HG03565 (cell line): ENCODE data around the gene LRRK2.

Experiments used
- ATAC-seq: cut with Tn5 transposase; IDR thresholded peaks from one replicate; pipeline ENCODE4 v1.9.1; 2021; ENCODE audit warnings: mild to moderate bottlenecking, moderate library complexity; ENCODE audit not compliant: unreplicated experiment

Gene LRRK2

DNA sequence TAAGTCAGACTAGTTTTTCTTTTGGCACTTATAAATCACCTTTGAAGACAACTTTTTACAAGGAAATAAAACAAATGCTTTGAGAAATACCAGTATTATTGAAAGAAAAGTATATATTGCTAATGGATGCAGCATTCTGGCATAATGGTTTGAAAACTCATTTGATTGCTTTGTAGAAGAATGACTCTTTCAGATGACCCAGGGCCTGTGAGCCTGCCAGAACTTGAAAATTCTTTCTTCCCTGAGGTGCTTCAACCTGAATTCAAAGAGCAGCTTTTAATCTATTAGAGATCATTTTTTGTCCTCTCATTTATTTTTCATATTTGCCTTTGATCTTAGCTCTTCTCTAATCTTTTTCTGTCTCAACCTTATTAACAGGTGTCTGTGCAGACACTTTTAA is 87.4 kb downstream of the LRRK2 start:
- ATAC-seq = no peak

DNA sequence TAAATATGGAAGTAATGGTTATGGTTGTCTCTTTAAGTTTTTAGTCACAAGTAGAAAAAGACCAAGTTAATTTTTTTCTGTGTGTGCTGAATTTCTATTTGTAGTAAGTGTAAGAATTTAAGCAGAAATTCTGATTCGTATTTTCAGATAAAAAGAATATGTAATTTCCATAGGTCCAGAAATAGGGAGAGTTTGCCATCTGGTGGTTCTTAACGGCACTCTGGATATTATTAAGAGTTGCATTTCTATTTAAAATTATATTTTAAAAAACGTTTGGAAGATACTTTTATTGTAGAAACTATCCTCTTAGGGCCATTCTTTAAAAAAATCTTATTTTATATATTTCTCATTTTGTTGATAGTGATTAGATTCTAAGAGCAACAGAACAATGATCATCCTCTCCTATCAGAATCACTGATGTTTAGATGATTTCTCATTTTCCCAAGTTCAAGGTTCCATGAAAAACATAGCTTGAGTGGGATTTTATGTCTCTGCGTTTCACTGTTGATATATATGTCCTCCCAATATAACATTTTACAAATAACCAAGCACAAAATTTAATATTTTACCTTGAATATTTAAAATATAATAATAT is 88.3 kb downstream of the LRRK2 start:
- no peak for ATAC-seq

DNA sequence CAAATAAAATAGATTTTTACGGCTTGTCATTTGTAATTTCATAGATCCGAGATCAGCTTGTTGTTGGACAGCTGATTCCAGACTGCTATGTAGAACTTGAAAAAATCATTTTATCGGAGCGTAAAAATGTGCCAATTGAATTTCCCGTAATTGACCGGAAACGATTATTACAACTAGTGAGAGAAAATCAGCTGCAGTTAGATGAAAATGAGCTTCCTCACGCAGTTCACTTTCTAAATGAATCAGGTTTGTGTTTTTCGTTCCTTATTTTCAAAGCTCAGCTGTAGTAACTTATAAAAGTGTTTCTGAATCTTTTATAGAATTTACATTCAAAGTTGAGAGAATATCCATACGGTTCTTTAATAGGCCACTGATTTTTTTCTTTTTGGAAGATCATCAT is 89.1 kb downstream of the LRRK2 start:
- ATAC-seq = peak; percentile 67

DNA sequence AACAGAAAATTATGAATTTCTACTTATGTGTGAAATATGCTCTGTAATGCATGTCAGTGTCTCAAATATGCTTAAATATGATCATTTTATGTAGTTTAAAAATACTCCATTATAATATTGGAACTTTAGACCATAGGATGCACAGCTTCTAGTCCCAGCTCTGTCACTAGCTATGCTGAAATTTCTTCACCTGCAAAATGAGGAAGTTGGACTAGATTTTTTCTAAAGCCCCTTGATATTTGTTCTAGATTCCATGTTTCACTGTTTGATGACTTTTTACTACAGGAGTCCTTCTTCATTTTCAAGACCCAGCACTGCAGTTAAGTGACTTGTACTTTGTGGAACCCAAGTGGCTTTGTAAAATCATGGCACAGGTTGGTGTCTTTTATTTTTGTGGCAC is 90.1 kb downstream of the LRRK2 start:
- no peak for ATAC-seq

DNA sequence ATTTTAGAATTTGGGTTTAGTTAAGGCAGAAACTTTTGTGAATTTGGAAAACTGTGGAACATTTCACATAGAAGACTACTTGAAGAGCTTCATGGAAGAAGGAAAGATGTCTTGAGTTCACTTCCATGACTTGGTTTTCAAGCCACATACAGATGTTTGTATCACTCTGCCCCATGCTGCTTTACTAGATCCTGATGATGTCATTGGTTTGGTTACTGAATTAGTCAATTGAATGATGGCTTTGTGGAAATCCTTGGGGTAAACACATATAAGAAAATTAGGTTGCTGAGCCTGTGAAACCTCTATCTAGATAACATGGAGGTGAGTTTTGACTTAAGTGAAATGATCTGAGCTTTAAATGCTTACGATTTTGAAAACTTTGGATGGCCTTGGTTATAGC is 90.6 kb downstream of the LRRK2 start:
- no peak for ATAC-seq

DNA sequence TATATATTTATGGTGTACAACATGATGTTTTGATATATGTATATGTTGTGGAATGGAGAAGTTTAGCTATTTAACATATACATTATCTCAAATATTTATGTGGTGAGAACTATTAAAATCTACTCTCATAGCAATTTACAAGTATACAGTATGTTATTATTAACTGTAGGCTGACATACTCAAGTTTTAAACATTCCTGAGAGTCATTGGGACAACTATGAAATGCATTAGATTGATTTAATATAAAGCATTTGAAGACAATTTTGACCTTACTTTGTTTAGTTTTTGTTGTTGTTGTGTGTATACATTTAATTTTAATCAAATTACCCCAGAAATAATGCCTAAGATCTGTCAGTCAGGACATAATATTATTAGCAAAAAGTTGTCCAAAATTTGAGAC is 99.5 kb downstream of the LRRK2 start:
- ATAC-seq = no peak

DNA sequence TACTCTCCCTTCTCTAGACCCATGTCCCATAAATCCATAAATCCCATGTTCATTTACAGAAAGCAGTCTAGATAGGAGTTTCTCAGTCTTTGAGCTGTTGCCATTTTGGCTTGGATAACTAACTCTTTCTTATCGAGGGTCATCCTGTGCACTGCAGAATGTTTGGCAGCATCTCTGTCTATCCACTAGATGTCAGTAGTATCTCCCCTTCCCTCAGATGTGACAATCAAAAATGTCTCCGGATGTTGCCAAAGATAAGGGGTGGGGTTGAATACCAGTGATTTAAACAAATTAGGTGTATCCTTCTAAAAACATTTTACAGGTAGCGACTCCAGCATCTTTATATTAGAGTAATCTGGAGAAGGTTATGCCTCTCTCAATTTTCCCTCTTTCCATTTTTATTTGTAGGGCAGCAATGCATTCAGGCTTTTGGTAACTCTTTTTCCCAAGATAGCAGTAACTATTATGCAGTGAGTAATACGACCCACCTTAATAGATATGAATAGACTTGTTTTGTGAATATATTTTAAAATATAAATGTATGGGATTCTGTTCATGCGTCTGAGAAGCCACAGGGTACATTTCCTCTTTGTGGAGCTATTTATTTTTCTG is 100.7 kb downstream of the LRRK2 start:
- ATAC-seq = peak; percentile 92

DNA sequence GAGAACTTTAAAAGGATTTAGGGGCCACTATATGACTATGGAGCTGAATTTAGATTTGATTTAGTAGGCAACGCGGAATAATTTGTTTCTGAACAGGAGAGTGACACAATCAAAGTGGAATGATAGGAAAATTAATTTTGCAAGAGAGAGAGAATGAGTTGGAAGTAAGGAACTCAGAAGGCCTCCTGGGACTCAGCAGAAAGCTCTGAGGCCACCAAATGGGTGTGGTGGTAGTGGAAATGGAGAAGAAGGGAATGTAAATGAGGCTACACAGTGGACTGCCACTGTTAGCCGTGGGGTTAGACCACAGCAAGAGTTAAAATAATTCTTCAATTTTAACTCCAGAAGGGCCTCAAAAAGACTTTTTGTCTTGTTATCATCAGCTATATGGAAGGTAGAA is 102.7 kb downstream of the LRRK2 start:
- ATAC-seq = no peak

DNA sequence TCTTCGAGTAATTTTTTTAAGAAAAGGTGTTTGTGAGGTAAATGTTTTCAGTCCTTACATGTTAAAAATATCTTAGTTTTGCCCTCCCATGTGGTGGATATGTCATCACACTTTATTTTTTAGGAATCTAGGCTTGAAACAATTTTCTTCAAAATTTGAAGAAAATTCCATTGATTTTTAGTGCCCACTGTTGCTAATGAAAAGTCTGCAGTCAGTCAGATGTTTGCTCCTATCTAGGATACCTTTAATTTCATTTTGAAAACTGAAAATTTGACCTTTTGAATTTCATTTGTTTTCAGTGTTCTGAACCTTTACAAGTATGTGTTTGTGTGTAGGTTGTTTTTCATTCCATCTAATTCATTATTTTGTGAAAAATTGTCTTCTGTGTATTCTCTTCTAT is 105.4 kb downstream of the LRRK2 start:
- ATAC-seq = no peak

DNA sequence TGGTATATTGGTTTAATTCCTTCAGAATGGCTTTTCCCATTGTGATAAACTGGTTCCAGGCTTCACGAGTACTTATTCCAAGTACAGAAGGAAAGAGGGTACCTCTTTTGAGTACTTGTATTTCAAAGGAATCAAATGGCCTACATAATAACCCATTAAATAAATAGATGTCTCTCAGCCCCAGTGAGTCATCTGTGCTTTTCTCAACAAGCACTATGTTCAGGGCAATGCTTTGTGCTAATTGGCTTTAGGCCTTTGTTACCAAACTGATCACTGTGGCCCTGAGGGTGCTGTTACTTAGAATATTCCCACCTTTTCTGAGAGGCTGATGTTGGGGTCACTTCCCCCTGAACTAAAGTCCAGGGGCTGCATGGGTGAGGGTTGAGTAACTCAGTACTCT is 107.1 kb downstream of the LRRK2 start:
- no peak for ATAC-seq

DNA sequence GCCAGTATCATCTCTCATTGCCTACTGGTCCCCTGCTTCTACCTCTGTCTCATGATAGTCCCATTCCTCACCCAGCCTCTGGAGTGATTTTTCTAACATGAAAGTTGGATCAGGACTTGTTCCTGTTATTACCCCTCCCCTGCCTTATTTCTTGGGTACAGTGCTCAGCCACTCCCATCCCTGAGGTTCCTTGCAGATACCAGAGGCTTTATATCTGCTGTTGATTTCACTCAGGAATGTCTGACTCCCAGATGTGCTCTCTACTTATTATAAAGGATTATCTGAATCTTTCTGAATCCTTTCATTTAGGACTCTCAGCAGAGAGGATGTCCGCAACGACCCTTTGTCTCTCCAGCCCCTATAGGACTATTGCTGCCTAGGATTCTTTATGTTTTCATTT is 111.2 kb downstream of the LRRK2 start:
- ATAC-seq = no peak

DNA sequence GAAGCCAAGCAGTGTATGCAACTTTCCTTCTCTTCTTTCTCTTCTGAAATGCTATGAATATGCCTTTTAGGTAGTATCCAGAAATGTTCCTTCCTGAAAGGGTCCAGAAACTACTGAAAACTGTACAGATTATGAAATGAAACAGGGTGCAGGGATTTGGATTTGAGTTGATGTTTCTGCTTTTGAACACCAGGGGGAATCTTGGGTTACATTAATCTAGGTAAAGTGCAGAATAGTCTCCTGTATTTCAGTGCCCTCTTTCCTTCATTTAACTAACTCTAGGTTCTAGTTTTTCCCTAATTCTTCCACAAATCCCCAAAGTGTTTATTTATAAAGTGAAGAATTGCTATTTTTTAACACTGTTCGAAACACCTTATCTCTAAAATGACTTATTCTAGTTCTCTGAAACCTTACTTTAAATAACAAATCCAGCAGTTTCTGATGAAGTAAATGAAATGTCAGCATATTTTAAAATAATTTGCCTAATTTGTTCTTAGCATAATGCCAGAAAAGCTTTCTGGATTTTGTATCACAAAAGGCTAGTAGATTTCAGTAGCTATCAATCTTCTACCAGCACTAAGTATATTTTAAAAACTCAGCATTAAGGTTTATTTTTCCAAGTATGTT is 111.9 kb downstream of the LRRK2 start:
- peak; percentile 71 for ATAC-seq

DNA sequence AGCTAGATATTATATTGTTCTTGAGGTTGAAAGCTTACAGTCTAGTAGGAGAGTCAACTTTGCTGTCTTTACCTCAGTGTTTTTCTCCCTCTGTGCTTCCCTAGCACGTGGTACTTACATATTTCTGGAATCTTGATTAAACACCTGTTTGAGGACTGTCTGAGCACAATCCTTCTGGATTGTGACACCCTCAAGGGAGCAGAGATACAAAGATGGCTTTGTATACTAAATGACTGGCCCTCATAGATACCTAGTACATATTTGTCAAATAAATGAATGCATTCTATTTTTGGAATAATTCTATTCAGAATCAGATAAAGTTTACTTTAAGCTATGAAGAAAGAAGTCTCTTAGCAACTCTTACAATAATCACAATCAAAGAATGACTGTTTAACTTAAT is 113.3 kb downstream of the LRRK2 start:
- ATAC-seq = no peak

DNA sequence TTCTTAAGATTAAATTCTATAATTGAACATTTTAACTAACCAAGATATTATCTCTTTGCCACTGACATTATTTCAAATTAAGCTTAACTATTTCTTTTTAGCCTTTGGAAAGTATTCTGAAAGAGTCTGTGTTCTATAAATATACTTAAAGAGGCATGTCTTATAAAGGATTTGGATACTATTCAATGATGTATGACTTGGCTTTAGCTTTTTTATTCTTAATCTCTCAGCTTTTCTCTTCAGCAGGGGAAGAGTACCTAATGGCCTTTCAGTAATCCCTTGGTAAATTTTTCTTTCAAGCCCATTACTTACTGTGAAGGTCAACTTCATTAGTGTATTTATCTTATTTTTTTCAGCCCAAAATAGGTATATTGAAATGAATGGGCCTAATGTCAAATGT is 113.8 kb downstream of the LRRK2 start:
- ATAC-seq = no peak

DNA sequence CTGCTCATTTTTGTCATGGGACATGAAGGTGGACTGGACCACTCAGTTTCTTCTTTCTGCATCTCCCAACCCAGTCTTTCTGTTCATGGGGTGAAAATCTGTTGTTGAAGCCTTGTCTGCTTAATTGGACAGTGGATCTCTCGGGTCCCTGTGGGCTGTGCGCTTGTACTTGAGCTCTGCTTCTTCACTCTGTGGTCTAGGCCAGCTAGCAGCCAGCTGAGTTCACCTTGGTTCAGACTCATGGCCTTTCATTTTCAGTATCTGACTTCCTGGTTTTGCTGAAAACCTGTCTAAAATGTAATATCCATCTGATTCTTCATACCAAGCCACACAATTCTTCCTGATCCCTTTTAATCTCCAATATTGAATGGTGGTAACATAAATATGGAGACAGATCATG is 117.2 kb downstream of the LRRK2 start:
- ATAC-seq = no peak

DNA sequence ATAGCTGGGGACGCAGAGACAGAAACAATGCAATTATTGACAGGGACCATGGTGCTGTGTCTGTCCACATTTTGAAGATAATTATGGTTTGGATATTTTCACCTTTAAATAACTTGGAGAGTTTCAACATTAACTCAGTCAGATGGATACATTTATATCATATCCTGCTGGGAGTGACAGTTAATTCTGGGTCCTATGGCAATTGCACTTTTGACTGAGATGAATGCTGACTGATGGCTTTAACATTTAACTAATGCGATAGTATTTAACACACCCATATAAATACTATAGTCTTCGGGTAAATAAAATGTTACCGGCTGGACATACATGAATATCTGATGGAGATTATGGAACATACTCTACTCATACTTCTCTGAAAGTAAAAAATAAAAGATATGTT is 118.3 kb downstream of the LRRK2 start:
- ATAC-seq = no peak

DNA sequence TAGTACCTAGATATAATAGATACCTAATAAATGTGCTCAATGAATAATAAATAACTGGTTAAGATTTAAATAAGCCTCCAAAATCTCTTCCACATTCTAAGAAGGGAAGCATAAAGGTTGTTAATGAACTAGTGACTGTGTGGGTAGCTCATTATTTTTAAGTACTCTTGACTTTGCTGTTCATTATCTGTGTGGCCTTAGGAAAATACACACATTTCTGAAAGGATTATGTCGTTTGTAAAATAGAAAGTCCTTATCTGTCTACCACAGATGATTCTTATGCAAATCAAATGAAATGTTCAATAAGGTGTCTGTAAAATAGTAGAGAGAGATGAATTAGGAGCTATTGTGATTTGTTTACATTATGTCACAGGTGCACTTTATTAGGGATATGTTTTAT is 119.5 kb downstream of the LRRK2 start:
- no peak for ATAC-seq

DNA sequence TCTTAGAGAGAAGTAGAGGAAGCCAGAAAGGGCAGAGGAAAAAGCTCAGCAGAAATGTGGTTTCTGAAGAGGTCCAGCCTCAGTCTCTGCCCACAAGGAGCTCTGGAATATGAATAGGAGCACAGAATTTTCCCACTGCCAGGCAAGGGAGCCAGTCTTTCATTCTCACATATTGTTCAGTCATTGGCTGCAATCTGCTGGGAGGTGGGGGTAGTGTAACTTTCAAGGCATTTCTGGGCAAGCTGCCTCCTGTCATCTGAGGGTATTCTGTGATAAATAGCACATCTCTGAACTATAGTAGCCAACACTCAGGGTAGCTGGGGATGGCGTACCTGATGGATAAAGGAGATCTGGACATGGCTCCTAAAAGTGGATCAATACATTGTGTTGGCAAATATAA is 127.2 kb downstream of the LRRK2 start:
- no peak for ATAC-seq

DNA sequence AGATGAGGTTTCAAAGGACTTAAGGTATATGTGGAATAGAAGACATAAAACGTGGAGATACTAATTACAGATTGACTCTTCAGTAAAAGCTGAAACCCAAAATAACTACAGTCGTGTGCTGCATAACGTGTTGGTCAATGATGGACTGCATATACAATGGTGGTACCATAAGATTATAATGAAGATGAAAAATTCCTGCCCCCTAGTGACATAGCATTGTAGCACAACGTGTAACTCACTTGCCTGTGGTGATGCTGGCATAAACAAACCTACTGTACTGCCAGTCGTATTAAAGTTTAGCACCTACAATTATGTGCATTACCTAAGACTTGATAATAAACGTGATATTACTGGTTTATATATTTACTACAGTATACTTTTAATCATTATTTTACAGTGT is 150.3 kb downstream of the LRRK2 start:
- no peak for ATAC-seq

DNA sequence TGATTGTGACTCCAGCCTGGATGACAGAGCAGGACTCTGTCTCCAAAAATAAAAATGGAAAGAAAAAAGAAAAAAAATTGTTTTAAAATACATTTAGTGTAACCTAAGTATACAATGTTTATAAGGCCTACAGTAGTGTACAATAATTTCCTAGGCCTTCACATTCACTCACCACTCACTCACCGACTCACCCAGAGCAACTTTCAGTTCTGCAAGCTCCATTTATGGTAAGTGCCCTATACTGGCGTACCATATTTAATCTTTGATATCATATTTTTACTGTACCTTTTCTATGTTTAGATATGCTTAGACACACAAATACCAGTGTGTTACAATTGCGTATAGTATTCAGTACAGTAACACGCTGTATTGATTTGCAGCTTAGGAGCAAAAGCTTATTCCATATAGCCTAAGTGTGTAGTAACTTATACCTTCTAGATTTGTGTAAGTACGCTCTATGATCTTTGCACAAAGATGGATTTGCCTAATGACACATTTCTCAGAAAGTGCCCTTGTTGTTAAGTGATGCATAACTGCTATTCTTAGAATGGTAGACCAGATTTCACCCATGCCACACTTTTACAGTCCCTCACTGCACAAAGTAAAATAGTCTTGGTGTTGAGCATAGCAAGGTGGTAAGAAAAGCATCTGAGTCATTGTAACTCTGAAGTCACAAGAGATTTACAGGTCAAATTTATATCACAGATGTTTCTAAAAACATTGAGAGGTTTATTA is 151.9 kb downstream of the LRRK2 start:
- ATAC-seq = no peak

DNA sequence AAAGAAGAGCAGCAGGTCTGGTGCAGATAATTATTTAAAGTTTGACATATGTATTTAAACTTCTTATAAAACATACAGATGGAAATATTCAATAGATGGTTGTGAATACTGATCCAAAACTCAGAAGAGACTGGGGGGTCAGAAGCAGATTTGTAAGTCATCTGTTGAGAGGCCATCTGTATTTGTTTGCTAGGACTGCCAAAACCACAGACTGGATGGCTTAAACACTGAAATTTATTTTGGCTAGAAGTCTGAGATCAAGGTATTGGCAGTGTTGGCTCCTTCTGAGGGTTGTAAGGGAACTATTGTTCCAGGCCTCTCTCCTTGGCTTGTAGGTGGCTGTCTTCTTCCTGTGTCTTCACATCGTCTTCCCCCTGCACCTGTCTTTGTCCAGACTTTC is 153.9 kb downstream of the LRRK2 start:
- ATAC-seq = no peak

DNA sequence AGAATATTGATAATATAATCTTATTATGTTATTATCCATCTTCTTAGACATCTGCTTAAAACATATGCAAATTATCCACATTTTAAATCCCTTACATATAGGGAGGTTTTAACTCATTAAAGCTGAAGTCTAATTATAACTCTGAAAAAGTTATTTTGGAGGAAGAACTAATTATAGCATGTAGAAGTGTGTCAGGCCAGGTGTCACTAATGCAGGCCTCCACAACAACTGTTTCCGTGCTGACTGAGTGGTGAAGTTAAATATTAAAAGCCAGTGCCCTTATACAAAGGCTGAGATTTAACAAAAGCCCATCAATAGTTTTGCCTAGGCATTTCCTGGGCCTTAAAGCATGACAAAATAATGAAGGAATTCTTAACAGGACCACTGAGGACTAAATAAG is 157.4 kb downstream of the LRRK2 start:
- no peak for ATAC-seq
